Sciatic nerve (tissue), 2 donors: ENCODE data around the gene GLDN. TPM values are rescaled to one million over a fixed set of nuclear protein-coding genes. Genes with fewer than 3 reads are reported as not detected.

Source experiments
- ATAC-seq: fragments of 200-7000 bp; cut with Tn5 transposase; one replicate; pipeline ENCODE4 v1.9.1; 2020; ENCODE audit warnings: mild to moderate bottlenecking, moderate library complexity
- DNase-seq: peaks from one replicate; pipeline ENCODE4 v3.0.0-alpha.2; 2020; ENCODE audit warnings: low spot score
- intact Hi-C: fragments of 100-400 bp; cut with DNase I; formaldehyde crosslinking; loops from one replicate; pipeline ENCODE4 v1.14.2; 2022
- total RNA-seq: library from RNA; stranded (reverse); fragmentation: NEBNext Ultra II Directional; extraction: Animal tissue kit (Norgen Biotek cat#: 25700); gene quantifications from one replicate; pipeline ENCODE4 v1.2.1, GENCODE V29; 2021
- donor health status: DM: no; HTN: no; CAD: no.
- donor health status: DM: no; HTN: no; CAD: no.

GLDN gene
- total RNA-seq, 1 donor from 2014 or later: 94.5 TPM

GRCh38 chr15:51320843-51321242 is 20.6 kb upstream of the GLDN start:
- no peak for DNase-seq
- ATAC-seq: no peak
- intact Hi-C loops: no loop called here

GRCh38 chr15:51321316-51321715 is 20.1 kb upstream of the GLDN start:
- intact Hi-C loops: no loop called here
- ATAC-seq (no peak), DNase-seq (no peak)

- intact Hi-C loops: no loop called here
- DNase-seq: peak; percentile 75
Measured at GRCh38 chr15:51322621-51323296, 18.7 kb upstream of the GLDN start.

DNA sequence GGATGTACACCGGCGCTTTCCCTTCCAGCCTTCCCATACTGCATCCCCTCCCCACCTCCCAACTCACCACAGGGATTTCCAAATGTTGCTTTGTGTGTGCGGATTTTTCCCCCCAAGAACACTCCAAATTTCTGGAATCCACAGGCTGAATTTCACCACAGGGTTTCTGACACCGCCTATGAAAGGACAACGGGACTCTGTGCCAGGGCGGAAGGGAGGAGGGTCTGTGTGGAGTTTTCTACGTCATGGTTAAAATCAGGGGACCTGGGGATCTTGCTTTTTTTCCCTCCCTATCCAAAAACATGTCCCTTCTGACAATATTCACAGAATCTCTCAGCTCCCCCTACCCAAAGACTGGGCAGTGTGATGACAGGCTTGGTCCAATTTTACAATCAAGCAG is 17.7 kb upstream of the GLDN start:
- no peak for ATAC-seq
- DNase-seq: no peak
- intact Hi-C loops: no loop called here

More at GRCh38 chr15:51322621-51323296, 18.7 kb upstream of the GLDN start:
- ATAC-seq: peak; percentile 80

GRCh38 chr15:51325167-51325566 is 16.3 kb upstream of the GLDN start:
- DNase-seq (no peak), ATAC-seq (no peak)
- intact Hi-C loops: no loop called here

- DNase-seq: no peak
- intact Hi-C loops: no loop called here
- no peak for ATAC-seq
Measured at GRCh38 chr15:51327081-51327480, 14.4 kb upstream of the GLDN start.

- DNase-seq (no peak), ATAC-seq (no peak)
- intact Hi-C loops: no loop called here
Measured at GRCh38 chr15:51328926-51329325, 12.5 kb upstream of the GLDN start.

DNA sequence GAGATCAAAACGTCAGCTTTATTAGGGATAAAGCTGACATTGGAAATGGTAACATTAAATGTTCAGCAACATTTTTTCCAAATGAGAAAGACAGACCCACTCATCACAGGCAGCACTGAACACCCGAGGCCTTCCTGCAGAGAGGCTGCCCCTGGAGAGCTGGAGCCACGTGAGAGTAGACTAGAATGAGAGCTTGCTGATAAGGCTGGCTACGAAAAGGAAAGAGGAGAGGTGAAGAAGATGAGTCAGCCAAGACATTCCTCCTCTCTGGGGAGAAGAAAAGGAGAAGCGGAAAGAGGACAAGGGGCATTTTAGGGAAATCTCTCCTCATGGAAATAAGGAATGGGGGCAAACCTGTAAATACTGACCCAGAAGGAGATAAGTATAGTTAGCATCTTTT is 10.3 kb upstream of the GLDN start:
- ATAC-seq (no peak), DNase-seq (no peak)
- intact Hi-C loops: no loop called here

DNA sequence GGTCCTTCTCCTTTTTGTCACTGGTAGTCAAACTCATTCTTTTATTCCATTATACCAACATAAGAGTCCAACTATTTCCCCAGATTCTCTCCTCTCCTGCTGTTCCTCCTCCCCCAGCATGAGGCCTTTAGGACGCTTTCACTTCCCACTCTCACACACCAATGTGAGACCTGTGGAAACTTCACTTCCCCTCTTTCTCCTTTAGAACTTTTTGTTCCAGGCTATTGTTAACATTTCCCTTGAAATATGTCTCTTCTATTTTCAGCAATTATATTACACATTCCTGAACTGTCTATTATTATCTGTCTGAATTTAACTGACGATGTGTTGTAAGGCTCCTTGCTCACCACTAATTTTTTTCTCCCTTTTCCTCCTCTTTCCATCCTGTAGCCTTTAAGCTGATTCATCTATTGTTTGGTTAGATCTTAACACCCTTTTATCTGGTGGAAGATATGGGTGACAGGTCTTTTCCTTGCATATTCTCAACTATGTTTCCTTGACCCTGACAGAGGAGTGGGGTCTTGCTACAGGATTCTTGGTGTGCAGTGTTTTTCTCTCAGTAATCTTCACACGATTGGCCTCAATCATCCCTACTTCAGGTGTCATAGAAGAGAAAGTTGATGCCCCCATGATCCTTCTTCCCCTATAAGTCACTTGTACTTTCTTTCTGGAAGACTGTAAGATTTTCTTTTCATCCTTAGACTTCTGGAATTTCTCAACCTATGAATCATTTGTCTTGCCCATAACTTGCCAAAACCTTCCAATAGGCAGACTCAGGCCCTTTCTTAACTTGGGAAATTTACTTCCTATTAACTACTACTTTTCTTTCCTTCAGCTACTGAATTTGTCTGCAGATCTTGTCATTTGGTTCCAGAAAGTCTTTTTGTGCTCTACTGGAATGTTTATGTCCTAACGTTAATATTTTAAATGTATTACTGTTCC is 9.0 kb upstream of the GLDN start:
- intact Hi-C loops: no loop called here
- DNase-seq (no peak), ATAC-seq (peak; percentile 53)

- ATAC-seq: no peak
- intact Hi-C loops: no loop called here
- no peak for DNase-seq
Measured at GRCh38 chr15:51333571-51333970, 7.9 kb upstream of the GLDN start.

DNA sequence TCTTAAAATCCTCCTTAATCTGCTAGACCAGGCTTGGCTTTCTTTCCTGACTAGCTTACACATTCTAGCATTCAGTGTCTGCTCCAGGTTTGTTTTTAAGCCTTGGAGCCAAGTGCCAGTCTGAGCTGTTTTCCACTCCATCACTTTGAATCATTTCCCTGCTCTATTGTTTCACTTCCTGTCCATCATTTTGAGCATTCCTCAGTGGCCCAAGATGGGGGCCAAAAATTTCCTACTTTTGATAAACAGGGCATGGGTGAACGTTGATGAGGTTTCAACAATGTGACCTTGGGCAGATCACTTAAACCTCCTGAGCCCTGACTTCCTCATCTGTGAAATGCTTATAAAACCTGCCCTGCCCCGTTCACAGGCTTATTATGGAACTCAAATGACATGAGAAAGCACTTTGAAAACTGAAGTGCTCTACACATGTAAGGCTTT is 7.4 kb upstream of the GLDN start:
- no peak for DNase-seq
- no peak for ATAC-seq
- intact Hi-C loops: no loop called here

DNA sequence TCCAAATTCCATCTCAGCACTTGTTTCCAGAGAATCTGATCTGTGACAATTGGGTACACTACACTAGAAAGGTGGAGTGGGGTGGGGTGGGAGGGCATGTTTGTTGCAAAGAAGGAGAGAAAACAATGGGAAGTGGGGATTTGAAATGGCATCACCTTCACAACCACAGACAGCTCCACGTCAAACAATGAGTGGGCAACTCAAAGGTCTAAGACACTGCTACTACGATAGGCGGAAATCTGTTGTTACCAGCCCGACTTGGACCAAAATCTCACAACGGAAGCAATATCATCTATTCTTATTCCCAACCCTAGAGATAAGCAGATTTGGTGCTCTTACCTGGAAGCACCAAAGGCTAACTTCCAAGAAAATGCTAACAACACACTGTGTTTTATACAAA is 6.4 kb upstream of the GLDN start:
- intact Hi-C loops: no loop called here
- no peak for ATAC-seq
- DNase-seq: no peak

- intact Hi-C loops: no loop called here
- ATAC-seq: no peak
Measured at GRCh38 chr15:51335538-51336410, 5.7 kb upstream of the GLDN start.

GRCh38 chr15:51338496-51338895 is 3.0 kb upstream of the GLDN start, which contains the start of gene CYP19A1:
Gene CYP19A1 (minus strand): TSS chr15:51338596. CDS start chr15:51242912, 95,684 bp downstream.
- ATAC-seq: no peak
- intact Hi-C loops: no loop called here
- no peak for DNase-seq

More at GRCh38 chr15:51335538-51336410, 5.7 kb upstream of the GLDN start:
- no peak for DNase-seq

DNA sequence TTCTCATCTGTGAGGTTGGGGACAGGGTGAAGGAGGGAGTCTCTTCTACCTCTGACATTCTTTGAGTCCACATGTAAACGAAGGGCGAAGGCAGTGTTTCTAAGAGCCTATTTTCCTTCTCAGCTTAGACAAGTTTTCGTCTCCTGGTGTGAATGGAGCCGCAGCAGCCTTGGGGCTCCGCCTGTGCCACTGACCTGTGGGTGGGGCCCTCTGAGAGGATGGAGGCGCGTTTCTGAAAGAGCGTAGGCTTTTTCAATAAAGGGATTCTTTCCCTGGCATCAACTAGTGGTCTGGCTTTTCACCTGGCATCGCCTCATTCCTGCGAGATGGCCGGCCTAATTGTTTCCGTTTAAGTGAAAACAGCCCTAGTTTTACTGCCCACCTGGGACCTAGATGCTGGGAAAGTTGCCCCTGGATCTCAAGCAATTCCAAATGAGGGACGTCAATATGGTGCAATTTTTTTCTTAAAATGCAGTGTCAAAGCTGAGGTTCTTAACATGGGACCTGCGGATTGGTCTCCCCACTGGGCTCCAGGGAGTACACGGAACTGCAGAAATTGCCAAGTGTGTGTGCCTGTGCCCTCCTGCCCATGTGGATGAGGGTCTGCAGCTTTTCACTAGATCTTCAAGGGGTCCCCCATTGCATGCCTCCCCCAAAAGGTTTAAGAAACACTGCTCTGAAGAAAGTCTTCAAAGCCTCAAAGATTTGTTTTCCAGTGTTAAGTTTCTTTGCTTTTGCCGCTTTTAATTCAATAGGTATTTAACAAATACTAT is 958 bp downstream of the GLDN start:
- intact Hi-C loops: no loop called here
- ATAC-seq (peak; percentile 68), DNase-seq (no peak)

- no peak for DNase-seq
- intact Hi-C loops: no loop called here
- no peak for ATAC-seq
Measured at GRCh38 chr15:51343466-51343865, 2.0 kb downstream of the GLDN start.

GRCh38 chr15:51346136-51346535 is 4.7 kb downstream of the GLDN start:
- ATAC-seq: no peak
- intact Hi-C loops: no loop called here
- DNase-seq: no peak

GRCh38 chr15:51348688-51349087 is 7.2 kb downstream of the GLDN start:
- peak; percentile 7 for ATAC-seq
- intact Hi-C loops: no loop called here
- DNase-seq: no peak
